Measurements from ENCODE around the gene PTPRN2.

- TF ChIP-seq POLR2A (IDR thresholded peaks at IDR 0.05): no peak
- no peak for TF ChIP-seq CTCF (IDR thresholded peaks at IDR 0.05)
- no peak for TF ChIP-seq EP300 (IDR thresholded peaks at IDR 0.05)
These were observed 32.8 kb upstream of the PTPRN2 start for GRCh38 chr7:158620418-158620817.
